Raji (cell line): Measurements from ENCODE around the gene RABL3.

Experiments used
- POLR2A ChIP-seq: IDR thresholded peaks from 2 replicates; pipeline ENCODE4 v1.6.1; 2011; ENCODE audit warnings: low read depth, low read length, control low read depth; ENCODE audit not compliant: insufficient read depth

RABL3 gene

GRCh38 chr3:120752865-120753264 lies 10.5 kb upstream of the RABL3 start:
- no peak for TF ChIP-seq POLR2A

GRCh38 chr3:120752230-120752629 lies 9.9 kb upstream of the RABL3 start:
- TF ChIP-seq POLR2A = no peak

DNA sequence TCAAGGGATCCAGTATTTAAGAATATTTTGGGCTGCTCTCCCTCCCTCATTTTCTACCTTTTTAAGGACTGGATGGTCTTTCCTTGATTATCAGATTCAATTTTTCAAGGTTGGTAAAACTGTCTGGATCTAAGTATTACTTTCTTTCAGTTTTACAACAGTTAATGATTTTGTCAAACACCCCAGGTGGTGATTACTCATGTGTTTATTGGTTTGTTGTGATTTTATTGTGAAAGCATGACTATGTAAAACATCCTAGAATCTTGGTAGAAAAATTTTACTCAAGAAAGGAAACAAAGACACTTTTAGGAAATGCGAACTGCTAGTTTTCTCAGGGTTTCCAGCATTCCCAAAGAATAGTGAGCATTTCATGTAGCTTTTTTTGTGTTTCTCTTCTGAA lies 7.5 kb upstream of the RABL3 start:
- no peak for TF ChIP-seq POLR2A

GRCh38 chr3:120745466-120745865 lies 3.1 kb upstream of the RABL3 start:
- TF ChIP-seq POLR2A = no peak

DNA sequence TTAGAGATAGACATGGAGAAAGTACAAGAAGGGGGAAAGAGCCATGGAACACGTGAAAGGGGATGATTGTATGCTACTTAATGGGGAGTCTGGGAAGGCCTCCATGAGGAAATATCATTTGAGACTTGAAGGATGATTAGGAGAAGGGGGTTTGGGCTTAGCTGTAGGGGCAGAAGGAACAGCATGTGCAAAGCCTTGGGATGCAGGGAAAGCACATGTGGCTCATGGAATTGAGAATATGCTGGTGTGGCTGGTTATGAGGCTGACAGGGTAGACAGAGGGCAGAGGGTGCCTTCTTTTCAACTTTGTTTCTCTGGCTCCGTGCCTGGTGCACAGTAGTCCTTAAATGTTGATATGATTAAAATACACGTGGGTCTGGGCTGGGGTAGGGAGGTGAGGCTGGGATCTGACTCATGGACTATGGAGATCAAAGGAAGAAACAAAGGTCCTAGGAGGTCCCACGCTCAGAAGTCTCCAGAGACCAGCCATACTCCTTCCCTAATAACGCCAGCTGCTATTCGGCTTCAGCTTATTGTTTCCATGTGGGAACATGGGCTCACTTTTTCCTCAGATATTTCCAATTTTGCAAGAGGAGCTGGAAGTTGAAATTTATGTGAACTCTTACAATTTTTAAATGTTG lies 1.4 kb upstream of the RABL3 start:
- TF ChIP-seq POLR2A = no peak

GRCh38 chr3:120742849-120743365 lies 591 bp upstream of the RABL3 start:
- TF ChIP-seq POLR2A = no peak; the same call in 1 of the 2 replicates

DNA sequence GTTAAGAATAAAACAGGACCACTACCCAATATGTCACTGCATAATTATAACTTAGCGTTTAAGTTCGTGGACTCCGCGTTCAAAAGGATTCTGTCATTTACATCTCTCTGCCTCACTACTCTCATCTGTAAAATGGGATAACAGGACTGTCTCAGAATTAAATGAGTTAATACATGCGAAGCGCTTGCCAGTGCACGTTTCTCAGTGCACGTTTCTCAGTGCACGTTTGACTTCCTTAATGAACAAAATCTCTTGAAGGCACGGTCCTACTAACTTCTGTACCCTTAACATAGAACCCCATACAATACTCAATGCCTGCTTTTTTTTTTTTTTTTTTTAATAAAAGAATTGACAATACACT lies 499 bp downstream of the RABL3 start:
- no peak for TF ChIP-seq POLR2A

DNA sequence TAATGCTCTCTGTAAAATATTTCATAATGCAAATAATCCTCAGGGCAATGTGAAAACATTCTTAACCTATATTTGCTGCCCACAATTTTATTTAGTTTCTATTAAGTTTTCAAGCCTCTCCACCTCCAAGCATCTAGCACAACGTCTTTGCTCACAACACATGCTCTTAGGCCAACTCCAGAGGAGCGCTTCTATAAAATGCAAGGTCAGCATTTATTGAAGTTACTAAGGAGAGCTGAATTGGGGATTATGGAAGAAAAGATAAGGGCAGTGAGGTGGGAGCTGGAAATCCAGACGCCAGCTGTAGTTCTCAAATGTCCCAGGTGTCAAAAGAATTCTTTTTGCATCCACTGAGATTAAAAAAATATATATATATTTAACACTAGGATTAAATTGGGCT lies 996 bp downstream of the RABL3 start:
- TF ChIP-seq POLR2A = no peak

- TF ChIP-seq POLR2A = no peak
Observed at GRCh38 chr3:120730576-120731542, 11.5 kb downstream of the RABL3 start.

GRCh38 chr3:120726791-120727190 lies 15.5 kb downstream of the RABL3 start:
- TF ChIP-seq POLR2A = no peak

DNA sequence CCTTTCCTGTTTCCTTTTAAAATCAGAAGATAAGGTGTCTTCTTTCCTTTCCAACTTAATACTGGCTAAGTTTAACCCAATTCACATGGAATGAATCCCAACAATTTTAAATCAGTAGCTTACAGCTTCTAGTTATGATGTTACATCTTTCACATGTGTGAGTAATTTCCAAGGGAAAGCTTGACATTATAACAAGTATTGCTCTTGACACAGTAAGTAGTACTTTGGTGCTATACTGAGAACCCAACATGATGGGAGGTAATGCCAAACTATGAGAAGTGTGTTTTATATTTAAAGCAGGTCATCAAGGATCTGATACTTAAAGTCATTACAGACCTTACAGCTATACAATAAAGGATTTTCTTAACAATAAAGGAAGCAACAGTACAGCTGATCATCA lies 29.1 kb downstream of the RABL3 start:
- no peak for TF ChIP-seq POLR2A

- no peak for TF ChIP-seq POLR2A
Observed at GRCh38 chr3:120710369-120710768, 31.9 kb downstream of the RABL3 start.

DNA sequence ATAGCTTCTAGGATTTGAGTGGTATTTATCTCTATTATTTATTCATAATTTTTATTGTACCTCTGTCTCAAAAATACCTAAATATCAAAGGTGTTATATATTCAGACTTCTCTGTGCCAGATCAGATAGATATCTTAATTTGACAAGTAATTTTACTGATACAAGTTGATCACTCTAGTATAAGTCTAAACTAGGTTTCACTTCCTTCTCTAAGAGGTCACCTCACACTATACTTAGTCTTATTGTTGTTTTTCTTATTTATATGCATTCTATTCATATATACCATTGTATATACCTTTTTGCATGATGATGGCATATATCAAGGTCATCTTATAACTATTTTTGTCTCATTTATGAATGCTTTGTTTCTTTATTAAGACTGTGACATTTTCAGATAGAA lies 33.9 kb downstream of the RABL3 start:
- no peak for TF ChIP-seq POLR2A

GRCh38 chr3:120706950-120707349 lies 35.4 kb downstream of the RABL3 start:
- no peak for TF ChIP-seq POLR2A

DNA sequence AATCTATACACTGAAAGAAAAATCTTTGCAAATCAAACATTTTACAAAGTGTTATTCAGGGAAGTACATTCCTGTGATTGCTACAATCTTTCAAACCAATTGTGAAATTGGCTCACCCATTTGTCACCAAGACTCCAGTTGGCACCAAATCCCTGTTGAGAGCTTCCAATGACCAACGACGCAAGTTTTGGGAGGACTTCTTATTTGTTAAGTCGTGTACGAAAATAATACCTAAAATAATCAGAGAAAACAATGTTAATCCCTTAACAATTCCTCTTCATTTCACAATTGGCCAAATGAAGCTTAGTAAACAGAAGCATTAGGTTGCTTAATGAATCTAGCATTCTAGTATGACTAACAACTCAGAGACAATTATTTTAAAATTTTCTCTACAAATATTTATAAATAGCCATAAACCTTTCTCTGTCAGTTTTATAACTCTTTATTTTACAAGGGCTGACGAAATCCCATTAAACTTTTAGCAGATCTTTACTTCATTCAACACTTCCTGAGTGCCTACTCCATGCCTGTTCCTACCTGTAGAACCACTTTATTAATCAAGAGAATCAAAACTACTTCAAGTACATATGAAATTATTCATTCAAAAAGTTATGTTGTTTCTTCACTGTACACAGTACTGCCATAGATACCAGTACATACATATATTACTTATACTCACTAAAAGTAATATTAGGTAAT lies 36.3 kb downstream of the RABL3 start:
- no peak for TF ChIP-seq POLR2A
